Pons (tissue), 1 donor: ENCODE data around the gene C10orf71.

Source experiments
- DNase-seq: peaks from one replicate; pipeline ENCODE4 v3.0.0-alpha.2; 2016; ENCODE audit warnings: low spot score

C10orf71 gene

GRCh38 chr10:49298983-49299815 is at the start of gene C10orf71:
Gene C10orf71 (plus strand): TSS chr10:49299170. CDS start chr10:49322546, 23,376 bp downstream.
- DNase-seq: no peak

DNA sequence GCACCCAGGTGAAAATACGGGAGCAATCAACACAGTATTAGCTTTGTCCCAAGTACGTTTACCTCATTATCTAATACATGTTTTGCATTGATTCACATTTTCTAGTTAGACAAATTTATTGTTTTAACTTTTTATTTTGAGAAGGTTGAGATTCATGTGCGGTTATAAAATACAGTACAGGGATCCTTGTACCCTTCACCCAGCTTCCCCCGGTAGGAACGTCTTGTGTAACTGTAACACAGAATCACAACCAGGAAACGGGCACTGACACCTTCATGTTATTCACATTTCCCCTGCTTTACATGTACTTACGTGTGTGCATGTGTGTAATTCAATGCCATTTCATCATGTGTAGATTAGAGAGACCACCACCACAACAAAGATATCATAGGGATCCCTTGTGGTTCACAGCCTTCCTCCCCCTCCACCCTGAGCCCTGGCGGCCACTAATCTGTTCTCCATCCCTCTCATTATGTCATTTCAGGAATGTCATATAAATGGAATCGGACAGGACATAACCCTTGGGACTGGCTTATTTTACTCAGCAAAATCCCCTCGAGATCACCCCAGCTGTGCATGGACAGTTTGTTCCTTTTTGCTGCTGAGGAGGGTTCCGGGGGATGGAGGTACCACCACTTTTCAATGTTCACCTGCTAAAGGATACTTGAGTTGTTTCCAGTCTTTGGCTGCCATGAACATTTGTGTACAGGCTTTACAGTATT is 46.5 kb upstream of the C10orf71 start:
- no peak for DNase-seq

GRCh38 chr10:49253340-49253906 is 45.5 kb upstream of the C10orf71 start:
- DNase-seq: no peak

GRCh38 chr10:49254150-49254549 is 44.8 kb upstream of the C10orf71 start:
- no peak for DNase-seq

DNA sequence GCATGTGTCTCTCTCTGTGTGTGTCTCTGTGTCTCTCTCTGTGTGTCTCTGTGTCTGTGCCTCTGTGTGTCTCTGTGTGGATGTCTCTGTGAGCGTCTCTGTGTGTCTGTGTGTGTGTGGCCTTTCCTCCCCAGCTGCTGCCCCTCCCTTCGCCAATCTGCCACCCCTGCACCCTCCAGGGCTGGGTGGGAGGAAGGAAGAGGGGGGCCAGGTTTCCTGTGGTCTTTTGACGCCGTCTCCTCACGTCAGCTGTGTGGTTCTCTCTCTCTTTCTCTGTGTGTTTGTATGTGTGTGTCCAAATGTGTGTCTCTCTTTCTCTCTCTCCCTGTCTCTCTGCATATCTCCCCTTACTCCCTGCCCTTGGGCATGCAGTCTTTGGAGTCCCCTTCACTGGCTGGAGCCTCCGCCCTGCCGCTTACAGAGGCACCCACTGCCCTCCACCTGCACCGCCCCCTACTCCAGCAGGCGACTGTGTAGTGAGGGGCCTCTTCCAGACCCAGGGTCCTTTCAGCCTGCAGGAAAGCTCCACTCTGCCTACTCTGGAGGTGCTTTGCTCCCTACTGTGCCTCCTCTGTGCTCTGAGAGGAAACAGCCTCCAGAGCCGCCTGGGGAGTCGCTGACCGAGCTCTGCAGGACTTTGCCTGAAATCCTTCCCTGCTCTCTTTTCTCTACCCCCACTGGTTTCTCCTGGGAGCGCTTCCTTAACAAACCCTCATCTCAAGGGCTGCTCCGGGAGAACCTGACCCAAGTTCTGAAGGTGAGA is 44.2 kb upstream of the C10orf71 start:
- no peak for DNase-seq

DNA sequence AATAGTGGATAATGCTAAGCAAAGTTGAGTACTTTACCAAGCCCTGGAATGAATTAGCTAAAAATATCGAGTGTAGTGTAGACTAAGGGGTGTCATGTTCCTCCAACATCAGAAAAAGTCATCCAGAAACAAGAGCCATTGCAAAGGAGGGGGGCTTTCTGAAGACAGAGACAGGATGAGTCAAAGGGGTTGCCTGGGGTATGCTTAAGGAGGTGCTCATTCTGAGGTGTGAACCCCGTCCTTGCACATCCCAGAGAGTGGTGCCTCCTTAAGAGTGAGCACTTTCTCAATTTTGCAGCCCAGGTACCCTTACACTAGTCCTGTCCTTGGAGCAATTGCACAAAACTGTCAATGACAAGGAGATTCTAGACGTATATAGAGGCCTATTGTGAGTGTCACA is 43.1 kb upstream of the C10orf71 start:
- no peak for DNase-seq

DNA sequence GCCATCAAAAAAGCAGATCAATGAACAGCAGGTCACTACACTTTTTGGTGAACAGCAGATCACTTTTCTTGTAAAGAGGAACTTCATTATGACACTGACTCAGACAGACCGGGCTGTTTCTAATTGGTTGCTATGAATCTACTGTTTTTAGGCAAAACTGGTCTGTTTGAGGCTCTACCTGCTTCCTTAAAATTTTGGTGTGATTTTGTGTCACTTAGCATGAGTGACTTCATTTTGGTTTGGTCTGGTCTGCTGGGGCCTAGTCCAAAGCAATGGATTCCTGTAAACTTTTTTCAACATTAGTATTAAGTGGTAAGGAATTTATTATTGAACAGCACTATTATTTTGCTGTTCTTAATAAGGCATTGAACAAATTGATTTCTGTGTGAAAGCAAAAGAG is 41.8 kb upstream of the C10orf71 start:
- DNase-seq: no peak

GRCh38 chr10:49257626-49258349 is 41.2 kb upstream of the C10orf71 start:
- no peak for DNase-seq

DNA sequence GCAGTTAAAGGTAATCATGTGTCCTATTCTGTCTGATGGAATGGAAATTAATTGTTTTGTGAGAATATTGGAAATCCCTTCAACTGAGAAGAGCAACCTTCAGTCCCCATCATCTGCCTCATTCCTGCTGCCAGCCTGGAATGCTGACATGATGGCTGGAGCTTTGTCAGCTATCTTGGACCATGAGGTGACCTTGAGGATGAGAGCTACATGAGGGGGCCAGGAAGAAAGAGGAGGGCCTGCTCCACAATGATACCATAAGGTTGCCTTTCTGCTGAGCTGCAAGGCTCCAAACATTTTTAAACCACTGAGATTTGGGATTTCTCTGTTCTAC is 40.7 kb upstream of the C10orf71 start:
- DNase-seq: no peak

- DNase-seq: no peak
Measured at GRCh38 chr10:49260644-49261296, 38.2 kb upstream of the C10orf71 start.

DNA sequence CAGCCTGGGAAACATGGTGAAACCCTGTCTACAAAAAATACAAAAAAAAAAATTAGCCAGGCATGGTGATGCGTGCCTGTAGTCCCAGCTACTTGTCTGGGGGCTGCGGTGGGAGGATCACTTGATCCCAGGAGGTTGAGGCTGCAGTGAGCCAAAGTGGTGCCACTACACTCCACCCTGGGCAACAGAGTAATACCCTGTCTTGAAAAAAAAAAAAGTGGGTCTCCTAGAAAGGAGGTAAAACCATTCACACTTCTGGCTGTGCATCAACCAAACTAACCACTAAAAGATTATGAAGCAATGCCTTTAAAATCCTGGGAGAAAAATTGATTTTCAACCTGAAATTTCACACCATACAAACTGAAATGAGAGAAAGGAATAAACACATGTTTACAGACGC is 35.4 kb upstream of the C10orf71 start:
- no peak for DNase-seq

GRCh38 chr10:49264177-49264677 is 34.7 kb upstream of the C10orf71 start:
- DNase-seq: no peak

DNA sequence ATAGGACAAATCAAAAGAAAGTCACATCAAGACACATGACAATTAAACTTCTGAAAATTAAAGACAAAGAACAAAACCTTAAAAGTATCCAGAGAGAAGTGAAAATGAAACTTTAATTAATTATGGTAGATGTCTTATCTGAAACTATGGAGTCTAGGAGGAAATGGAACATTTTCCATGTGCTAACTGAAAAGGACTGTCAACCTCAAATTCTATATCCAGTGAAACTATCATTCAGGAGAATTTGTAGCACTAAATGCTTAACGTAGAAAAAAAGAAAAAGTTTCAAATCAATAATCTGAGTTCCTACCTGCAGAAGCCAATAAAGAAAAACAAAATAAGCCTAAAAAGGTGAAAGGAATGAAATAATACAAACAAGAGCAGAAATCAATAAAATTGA is 33.1 kb upstream of the C10orf71 start:
- no peak for DNase-seq

DNA sequence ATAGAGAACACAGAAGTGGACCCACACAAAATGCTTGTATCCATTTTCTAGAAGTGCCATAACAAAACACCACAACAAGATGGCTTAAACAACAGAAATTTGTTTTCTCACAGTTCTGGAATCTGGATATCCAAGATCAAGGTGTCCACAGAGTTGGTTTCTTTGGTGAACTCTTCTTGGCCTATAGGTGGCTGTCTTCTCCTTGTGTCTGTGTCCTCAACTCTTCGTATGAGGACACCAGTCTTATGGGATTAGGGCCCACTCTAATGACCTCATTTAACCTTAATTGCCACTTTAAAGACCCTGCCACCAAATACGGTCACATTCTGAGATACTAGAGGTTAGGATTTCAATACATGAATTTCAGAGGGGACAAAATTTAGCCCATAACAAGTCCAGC is 30.8 kb upstream of the C10orf71 start:
- DNase-seq: no peak

DNA sequence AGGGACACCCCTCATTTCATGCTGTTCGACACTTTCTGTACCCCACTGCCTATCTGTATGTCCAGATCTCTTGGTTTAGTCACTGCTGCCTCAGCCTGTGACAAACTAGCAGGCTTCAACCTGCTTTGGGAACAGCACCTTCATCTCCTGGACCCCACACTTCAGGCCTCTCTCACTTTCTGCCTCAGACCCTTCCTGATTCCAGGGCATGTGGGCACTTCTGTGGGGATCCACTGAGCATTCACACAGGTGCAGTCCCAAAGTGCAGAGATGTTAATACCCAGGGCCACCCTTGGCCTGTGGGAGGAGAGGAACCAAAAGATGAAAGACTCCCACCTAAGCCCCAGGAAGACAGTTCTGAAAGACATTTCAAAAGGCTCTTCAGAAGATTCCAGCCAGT is 29.4 kb upstream of the C10orf71 start:
- no peak for DNase-seq

DNA sequence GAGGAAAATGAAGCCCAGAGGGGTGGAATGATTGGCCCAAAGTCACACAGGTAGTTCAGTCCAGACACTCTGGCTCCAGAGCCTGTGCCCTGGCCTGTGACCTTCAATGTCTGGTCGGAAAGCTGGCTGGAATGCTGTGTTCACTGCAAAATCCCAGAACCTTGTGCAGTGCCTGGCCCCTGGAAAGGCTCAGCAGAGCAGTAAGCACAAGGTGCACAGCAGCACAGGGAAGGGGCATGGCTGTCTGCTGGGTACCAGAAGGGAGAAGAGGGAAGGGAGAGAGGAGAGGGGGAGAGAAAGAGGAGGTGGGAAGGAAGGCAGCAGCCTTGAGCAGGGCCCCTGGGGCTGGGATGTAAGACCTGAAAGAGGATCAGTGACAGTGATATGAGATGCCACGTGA is 28.4 kb upstream of the C10orf71 start:
- no peak for DNase-seq

DNA sequence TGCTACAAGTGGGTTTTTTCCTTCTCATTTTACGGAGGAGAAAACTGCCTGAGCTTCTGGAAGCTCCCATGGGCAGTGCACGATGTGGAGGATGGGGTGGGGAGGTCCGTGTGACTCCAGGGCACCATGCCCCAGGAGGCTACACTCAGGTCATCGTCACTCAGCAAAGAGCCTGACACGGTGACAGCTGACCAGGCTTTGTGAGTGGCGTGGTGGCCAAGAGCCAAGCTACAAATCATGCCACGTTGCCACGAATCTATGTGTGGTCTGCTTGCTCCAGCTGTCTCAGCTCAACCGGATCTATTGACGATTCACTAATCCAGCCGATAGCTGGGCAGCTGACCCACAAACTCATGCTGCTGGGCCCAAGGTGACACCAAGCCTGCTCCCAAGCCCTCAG is 27.6 kb upstream of the C10orf71 start:
- DNase-seq: no peak

DNA sequence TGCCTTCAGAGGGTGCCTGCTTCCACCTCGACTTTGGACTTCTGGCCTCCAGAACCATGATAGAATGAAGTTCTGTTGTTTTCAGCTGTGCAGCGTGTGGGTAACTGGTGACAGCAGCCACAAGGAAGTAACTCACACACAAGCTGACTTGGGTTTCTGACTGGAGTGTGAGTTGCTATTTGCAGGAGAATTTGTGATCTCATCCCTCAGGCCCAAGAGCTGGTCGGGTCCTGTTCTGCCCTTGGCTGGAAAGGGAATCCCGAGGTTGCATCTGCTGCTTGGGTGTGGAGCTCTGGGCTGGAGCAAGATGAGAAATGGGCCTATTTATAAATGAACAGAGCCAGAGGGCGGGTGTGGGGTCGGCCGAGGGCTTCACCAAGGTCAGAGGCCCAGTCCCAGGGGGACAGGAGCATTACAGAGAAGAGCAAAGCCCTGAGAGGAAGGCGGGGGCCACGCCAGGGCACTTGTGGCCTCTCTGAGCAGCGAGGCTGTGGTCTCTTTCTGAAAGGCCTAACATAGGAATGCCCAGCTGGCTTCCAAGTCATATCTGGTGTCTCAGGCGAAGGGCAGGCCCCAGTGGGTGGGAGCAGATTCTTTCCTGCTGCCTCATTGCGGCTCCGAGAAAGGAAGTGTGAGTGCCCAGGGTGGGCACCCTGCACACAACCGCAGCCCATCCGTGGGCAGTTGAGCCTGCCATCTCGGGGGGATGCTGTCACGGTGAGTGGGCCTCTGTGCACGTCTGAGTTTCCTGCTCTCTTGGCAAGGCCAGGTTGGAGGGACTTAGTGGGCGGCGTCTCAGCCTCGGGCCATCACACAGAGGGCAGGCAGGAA is 26.5 kb upstream of the C10orf71 start:
- DNase-seq: peak; percentile 30

DNA sequence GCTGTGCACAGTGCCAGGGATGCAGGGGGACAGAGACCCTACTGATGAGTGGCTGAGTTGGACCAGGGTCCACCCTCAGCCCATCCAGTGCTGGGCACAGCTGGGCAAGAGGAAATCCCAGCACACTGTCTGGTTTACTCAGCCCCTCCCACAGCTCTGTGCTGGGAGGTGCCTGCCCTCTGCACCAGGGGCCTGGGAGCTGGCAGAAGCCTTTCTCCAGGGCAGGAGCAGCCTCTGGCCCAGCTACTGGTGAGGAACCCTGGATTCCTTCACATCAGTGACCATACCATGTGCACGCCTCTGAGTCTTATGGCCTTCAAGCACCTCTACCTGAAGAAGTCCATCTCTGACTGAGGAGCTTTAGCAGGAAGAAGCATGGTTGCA is 25.9 kb upstream of the C10orf71 start:
- DNase-seq: no peak

GRCh38 chr10:49273626-49274025 is 25.3 kb upstream of the C10orf71 start:
- DNase-seq: no peak
